ENCODE measurements around the gene PALM3.

Gene PALM3, protein sequence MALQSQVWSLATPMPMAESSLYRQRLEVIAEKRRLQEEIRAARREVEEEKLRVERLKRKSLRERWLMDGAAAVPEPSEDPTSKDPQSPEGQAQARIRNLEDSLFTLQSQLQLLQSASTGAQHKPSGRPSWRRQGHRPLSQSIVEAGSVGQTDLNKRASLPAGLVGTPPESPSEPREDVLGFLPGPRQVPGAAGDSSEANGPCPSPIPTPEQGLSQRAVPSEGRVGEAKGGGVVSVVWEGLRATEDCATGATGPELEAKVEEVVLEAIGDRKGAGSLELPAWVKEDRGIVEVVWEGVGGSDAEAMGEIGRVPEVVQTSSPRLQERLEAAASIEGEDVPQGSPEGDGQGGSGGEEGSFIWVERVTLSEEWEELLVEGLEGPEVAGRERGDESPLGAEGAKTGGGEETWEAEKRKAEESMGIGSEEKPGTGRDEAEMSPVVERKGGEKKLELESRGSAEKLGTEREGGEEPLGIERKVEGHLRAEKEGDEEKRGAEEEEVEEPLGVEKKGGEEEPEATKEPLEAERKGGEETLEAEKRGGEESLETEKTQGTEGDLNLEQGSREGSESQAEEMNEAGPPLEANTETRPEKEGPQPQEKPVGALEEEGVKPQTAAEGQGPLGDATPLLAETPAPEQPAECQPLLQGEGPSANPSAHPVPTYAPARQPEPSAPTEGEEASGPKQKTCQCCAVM

DNA sequence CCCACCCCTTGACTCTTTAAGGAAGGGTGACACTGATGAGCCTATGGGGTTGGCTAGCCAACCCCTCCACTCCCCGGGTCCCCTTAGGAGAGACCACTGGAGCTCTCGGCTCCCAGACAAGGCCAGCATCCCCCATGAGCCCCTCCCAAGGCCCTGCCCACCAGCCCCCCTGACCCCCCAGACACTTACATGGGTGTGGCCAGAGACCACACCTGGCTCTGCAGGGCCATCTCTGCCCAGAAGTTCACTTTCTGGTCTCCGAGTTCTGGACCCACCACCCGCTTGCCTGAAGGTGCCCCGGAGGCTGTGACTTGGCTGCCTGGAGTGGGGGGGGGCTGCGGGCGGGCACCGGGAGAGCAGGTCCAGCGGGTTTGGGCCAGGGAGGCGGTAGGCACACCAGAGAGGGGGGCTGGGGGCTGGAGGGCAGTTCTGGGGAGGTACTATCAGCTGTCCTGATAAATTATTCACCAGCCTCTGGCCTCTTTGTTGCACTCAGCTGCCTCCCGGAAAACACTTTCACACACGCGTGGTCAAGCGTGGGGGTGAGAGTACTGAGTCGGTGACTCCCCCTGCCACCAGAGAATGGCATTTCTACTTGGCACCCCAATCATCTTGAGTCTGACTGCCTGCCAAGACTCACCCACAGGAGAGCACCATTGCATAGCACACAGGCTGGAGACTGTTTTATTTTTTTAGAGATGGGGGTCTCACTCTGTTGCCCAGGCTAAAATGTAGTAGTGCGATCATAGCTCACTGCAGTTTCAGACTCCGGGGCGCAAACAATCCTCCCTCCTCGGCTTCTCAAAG, at the start of gene PALM3:
Gene PALM3 (minus strand): TSS at position 326 of the 807 bp plus-strand sequence. CDS start 96 bp downstream, at position 230.
- no peak for DNase-seq

DNA sequence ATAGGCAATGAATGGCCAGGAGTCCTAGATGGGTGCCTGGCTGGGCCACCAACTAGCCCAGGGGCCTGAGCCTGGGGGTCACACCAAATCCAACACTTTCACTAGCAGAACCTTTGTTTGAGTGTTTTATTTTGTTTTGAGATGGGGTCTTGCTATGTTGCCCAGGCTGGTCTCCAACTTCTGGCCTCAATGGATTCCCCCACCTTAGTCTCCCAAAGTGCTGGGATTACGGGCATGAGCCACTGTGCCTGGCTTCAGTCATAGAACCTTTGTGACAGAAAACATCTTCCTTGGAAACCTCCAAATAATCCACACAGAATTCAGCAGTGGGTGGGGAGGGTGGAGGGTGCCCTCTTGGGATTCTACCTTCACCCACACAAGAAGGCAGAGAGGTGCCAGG, 49.6 kb upstream of the PALM3 start:
- DNase-seq, result no peak

DNA sequence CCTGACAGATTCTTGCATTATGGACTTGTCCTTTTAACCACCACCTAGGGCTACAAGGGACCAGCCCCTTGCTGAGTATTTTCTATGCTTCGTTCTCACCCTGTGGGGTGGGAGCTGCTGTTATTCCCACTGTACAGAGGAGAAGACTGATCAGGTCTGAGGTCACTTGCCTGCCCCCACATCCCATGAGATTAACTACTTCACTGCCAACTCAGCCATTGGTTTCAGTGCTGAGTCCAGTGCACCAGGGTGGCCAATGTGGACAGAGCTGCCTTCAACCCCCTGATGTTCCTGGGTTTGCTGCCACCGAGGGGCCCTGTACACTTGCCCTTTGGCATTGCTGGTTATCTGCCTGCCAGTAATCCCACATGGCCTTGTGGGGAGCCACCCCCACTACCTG, 48.8 kb upstream of the PALM3 start:
- no peak for DNase-seq

DNA sequence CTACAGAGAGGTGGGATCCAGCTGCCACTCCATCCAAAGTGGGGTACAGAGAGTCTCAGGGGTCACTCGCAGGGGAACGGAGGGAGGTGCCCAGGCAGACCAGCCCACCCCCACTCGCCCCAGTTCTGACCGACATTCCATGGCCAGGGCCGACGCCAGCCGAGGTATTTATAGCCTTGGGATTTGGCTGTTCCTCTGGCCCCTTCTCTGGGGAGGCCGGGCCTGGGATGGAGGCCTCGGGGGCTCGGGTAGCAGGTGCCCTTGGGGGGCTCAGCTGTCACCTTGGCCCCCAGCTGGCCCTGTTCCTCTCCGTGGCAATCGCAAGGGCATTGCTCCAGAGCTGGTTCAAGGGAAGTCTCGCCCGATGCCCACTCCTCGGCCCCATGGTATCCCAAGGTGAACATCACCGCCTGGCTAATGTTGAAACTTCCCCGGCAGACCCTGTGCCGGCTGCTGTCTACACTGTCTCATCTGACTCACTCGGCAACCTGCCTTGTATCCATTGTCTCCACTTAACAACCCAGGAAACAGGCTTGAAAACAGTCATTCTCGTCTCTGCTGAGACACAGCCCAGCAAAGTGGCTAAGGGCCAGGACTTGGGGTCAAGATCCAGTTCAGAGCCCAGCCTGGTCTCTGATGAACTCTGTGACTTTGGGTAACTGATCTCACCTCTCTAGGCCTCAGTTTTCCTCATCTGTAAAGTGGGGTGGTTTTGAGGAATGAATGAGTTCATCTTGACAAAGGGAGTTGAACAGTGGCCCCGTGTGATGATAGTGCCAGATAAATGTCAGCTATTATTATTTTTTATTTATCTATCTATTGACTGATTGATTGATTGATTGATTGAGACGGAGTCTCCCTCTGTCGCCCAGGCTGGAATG, 45.9 kb upstream of the PALM3 start:
- DNase-seq, result no peak

DNA sequence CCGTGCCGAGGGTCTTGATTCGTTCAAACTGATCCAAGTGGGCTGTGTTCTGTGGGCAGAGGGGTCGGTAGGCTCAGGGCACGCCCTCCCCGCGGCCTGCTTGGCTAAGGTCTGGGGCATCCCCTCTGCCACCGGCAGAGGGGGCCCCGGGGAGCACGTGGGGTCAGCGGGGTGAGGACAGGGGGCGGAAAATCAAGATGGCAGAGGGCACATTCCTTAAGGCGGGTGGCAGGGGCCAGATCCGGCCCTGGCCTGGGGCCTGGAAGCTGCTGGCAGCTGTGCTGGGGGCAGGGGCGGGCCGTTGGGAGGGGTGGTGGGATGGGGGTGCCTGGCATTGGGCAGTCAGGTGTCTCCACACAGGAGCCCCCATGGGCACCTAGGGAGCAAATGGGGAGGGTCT, 45.0 kb upstream of the PALM3 start:
- no peak for DNase-seq

DNA sequence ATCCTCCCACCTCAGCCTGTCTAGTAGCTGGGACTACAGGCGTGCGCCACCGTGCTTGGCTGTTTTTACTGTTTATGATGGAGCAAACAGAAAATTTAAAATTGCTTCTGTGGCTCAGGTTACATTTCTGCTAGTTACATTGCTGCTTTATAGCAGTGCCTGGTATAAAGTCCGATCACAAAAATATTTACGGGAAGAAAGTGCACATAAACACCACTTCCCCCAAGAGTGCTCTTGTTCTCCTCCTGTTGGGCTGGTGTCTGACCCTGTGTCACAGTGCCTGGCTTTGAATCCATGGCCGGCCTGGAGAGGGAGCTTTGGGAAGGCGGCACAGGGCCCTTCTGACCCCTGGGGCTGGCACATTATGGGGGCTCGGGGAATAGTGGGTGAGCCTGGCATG, 43.8 kb upstream of the PALM3 start:
- DNase-seq, result no peak

DNA sequence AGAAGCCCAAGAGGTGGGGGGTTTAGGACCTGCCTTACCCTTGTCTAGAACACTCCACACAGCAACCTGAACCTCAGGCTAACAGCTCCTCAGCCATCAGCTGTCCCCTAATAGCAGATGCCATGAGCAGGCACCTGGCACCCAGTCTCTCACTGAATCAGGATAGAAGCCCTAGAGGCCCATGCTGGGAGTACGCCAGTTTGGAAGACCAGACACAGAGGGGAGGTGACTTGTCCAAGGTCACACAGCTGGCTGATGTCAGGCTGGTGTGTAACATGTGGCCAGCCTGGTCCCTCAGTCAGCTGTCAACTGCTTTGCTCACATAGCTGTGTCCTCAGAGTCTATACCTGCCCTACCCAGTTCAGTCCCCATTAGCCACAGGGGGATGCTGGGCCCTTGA, 41.4 kb upstream of the PALM3 start:
- no peak for DNase-seq

DNA sequence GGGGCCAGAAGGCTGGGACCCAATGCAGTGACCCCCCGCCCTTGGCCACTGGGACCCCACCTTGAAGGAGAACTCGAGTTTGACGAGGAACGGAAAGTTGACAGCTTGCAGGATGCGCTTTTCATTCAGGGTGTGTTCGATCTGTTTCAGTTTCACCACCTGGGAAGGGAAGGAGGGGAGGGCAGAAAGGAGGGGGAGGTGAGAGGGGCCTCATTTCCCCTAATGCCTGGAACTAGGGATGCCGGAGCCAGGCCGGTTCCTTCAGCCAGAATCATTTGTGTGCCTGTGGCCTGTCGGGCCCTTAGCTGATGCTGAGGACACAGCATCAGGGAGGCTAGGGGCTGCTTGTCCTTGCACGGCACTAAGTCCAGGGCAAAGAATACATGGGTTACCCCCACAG, 40.9 kb upstream of the PALM3 start:
- DNase-seq, result no peak

DNA sequence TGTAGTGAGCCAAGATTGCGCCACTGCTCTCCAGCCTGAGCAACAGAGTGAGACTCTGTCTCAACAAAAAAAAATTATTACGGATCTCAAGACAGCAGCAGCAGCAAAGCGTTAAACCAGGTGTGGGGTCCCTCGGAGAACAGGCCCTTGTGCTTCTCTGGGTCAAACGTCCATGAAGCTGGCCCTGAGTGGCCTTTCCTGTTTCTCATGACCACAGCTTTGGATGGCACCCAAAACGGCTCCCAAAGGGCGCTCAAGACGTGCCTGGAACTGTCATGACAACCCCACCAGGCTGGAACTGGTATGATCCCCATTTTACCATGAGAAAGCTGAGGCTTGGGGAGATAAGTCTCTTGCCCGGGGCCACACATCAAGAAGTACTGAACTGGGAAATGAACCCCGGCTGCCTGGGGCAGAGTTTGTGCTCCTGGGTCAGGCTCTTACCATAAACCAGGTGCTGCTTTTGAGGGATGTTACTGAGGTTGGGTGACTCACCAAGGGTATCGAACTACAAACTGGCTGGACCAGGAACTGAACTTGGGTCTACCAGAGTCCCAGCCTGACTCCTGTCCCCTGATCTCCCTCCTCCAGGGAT, 40.3 kb upstream of the PALM3 start:
- DNase-seq, result no peak

DNA sequence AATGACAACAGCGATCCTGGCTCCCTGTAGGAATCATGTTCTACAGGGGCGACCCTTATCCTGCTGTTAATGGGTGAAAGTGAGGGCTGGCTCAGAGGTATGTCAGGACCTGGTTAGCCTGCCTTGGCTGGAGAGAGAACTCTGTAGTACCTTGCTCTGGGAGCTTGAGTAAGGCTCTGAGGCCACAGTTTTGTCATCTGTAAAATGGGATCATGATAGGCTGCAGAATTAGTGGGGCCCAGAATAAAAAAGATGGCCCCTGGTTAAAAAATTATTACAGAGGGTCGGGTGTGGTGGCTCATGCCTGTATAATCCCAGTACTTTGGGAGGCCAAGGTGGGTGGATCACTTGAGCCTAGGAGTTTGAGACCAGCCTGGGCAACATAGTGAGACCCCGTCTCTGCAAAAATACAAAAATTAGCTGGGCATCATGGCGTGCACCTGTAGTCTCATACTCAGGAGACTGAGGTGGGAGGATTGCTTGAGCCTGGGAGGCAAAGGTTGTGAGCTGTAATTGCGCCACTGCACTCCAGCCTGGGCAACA, 39.2 kb upstream of the PALM3 start:
- DNase-seq, result no peak

DNA sequence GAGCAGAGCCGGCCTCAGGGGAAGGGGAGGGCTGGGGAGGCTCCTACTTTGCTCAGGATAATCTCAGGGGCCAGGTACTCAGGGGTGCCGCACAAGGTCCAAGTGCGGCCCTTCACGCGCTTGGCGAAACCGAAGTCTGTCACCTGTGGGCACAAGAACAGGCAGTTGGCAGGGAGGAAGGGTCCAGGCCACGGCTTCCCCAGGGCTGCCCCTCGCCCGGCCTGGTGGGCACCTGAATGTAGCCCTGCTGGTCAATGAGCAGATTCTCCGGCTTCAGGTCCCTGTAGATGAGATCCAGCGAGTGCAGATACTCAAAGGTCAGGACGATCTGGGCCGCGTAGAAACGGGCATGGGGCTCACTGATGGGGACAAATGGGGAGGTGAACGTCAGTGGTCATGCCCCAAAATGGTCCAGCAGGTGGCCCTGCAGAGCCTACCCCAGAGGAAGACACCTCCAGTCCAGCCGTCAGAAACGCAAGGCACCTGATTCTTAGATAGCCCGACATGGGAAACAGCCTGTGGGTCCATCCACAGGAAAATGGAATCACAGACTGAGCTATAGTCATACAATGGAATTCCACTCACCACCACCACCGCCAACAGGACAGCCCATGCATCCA, 35.8 kb upstream of the PALM3 start:
- no peak for DNase-seq

DNA sequence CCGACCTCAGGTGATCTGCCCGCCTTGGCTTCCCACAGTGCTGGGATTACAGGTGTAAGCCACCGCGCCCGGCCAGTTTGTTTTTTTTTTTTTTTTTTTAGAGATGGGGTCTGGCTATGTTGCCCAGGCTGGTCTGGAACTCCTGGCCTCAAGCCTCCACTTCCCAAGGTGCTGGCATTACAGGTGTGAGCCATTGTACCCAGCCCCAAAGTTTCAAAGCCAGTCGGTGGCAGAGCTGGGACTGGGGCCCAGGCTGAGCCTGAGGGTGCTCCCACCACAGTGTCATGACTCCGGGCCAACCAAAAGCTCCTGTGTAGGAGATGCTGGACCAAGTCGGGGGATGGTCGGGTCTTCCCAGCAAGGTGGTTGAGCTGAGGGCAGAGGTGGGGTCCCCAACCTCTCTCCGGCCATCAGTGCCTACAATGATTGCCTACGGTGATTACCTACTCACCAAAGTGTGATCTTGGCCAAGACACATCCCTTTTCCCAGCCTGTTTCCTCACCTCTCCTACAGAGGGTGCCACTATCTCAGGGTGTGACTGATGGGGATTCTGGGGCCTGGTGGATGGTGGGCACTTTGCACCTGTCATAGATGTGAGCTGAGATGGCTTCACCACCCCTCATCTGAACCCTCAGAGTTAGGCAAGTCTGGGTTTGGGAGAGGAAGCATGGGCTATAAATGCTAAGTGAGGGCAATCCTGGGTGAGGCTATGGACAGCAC, 34.6 kb upstream of the PALM3 start:
- DNase-seq, result no peak

DNA sequence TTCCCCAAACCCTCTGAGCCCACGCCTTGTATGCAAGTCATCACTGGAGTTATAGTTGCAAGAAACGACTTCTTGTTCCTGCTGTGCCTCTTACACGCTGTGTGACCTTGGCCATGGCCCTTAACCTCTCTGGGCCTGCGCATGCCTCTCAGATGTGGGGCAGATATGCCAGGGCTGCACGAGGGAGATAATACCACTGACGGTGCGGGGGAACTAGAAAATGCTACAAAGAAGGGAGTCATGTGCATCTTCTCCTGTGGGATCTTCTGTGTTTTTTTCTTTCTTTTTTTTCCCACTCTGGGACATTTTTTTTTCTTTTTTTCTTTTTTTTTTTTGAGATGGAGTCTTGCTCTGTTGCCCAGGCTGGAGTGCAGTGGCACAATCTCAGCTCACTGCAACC, 33.0 kb upstream of the PALM3 start:
- no peak for DNase-seq

DNA sequence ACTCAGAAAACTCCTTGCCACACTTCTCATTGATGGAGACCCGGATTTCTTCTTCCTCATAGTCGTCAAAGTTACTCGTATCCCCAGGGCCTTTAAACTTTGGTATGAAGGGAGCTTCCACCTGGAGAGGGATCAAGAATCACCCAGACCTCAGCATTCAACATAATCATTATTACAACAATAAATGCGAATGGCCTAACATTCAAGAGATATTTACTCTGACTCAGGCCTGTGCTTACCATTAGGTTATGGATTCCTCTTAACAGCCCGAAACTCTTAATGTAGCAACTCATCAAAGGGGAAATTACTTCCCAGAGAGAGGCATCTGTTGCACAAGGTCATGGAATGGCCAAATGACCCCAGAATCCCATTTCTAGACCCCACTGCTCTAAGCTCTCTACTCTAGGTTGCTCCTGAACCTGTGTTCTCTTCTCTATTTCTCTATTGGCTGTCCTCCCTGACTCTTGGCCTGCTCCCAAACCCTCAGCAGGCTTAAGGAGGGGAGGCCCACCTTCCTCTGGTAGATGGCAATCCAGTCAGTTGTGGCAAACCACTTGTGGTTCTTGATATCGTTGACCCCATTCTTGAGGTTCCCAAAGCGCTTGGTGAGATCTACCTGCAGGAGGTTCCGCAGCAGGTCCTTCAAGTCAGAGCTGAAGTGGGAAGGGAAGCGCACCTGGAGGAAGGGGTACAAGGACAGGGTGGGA, 31.4 kb upstream of the PALM3 start:
- no peak for DNase-seq

DNA sequence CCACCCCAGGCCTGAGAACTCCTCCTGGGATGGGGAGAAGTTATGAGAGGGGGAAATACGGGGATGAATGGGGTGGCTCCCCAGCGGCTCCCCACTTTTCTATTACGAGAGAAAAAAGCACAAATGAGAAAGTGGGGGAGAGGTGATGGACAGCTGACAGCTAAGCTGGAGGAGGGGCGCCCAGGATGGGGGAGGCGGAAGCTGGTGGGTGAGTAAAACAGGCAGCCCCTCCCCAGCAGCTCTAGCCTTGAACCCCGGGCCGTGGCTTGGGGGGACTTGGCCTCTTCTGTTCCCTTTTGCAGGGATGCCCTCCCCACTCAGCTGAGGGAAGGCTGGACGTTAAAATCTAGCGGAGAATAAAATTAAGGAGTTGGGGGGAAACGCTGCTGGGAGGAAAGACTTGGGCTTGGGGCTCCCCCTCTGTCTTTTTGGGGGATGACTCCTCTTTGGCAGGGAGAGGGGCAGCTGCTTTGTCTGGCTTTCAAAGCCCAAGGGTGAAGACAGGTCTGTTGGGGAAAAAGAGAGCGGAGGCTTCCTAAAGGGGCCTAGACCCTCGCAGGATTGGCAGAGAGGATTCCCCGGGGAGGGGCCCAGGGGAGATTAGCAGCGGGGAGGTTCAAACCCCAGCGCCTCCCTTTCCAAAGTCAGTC, 30.1 kb upstream of the PALM3 start:
- DNase-seq, result no peak

DNA sequence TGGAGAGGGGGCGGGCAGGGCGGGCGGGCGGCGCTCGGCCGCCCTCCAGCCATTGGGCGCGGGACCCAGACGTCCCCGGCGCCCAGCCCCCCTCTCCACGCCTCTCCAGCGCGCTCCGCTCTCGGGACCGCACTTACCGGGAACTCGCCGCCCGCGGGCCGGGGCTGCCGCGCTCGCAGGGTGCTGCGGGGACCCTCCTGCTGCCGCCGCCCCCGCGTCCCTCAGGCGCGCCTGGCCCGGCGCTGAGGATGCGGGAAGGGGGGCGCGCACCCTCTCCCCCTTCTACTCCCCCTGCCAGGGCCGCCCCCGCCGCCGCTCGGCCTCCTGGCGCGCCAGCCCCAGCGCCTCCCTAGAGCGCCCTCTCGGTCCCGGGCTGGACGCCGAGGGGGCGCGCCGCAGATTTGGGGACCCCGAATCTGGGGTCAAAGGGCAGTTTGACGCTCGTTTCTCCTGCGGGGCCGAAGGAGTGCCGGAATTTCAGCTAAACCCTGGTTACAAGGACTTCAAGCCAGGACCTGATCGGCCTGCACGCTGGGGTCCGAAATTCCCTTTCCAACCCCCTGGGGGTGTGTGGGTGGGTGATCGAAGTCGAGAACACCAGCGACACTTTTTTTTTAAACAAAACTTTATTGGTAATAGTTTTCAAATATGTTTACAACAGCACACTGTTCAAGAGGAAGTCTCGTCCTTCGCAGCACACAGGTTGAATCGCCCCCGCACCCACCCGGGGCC, 29.4 kb upstream of the PALM3 start:
- DNase-seq, result no peak

DNA sequence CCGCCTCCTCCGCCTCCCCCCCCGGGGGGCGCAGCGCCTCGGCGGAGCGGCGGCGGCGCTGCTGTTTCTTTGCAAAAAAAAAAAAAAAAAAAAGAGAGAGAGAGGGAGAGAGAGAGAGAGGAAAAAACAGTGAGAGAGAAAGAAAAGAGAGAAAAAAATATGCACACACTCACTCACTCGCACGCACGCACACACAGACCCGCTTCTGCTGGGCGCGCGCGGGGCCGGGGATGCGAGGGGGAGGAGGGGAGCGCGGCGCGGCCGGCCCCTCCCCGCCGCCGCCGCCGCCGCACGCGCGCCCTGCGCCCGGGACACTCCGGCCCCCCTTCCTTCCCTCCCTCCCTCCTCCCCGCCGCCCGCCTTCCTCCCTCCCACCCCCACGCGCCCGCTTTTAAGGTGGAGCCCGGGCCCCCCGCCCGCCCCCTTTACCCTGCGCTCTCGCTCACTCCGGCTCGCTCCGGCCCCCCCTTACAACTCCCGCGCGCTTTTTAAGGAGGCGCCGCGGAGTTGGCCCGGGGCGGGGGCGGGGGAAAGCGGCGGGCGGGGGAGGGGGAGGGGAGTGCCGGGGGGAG, 28.7 kb upstream of the PALM3 start, which contains the start of gene SAMD1:
Gene SAMD1 (minus strand): TSS at position 243 of the 572 bp plus-strand sequence.
- DNase-seq, result peak; percentile 60
